SK-N-SH (cell line): ENCODE data around the gene LHB. TPM values are rescaled to one million over a fixed set of nuclear protein-coding genes. Genes with fewer than 3 reads are reported as not detected.
A peak's percentile ranks its signal among the peaks of the same experiment; 100 is the strongest.

Experiments used
- CTCF ChIA-PET: fragments of 300-600, 350-600 bp; formaldehyde crosslinking; extraction: SDS; loops from one replicate; lab custom pipeline; 2021; lab: Yijun Ruan, JAX
- POLR2A ChIA-PET: fragments of 350-600 bp; sonication (Branson Sonifier 250); formaldehyde crosslinking; extraction: SDS; loops from one replicate; lab custom pipeline; 2020; ENCODE audit warnings: antibody characterized with exemption, inconsistent platforms; lab: Yijun Ruan, JAX
- DNase-seq: peaks from one replicate; pipeline ENCODE4 v3.0.0; 2012
- H2AFZ ChIP-seq: fragments of 200-600 bp; sonication (generic); 2 replicates; pipeline ENCODE4 v1.8.1; 2016; ENCODE audit warnings: antibody characterized with exemption, mild to moderate bottlenecking, low read depth
- H3F3A ChIP-seq: fragments of 200-600 bp; sonication (generic); replicated peaks from 2 replicates; pipeline ENCODE3; 2016; ENCODE audit warnings: antibody characterized with exemption, mild to moderate bottlenecking; ENCODE audit not compliant: insufficient read depth
- H3K27ac ChIP-seq, 2 experiments: fragments of 200-500 bp in 1 of 2; fragments of 200-600 bp in 1 of 2; sonication (Bioruptor generic) in 1 of 2; sonication (generic), shearing (Covaris generic) in 1 of 2; 2 replicates each; pipeline versions ENCODE4 v1.5.1 to v1.6.1; 2014 to 2016; ENCODE audit warnings: low read depth in 2 of 2, inconsistent platforms in 1 of 2, low read length in 1 of 2, mild to moderate bottlenecking in 1 of 2, mixed read lengths in 1 of 2
- H3K27me3 ChIP-seq: fragments of 200-600 bp; sonication (generic), shearing (Covaris generic); 2 replicates; pipeline ENCODE4 v1.6.1; 2016; ENCODE audit warnings: mixed run types; ENCODE audit not compliant: insufficient read depth
- H3K36me3 ChIP-seq, 2 experiments: fragments of 200-500 bp in 1 of 2; fragments of 200-600 bp in 1 of 2; sonication (Bioruptor generic) in 1 of 2; sonication (generic) in 1 of 2; replicated peaks in 1 of 2; 2 replicates each; pipeline versions ENCODE3 to v1.5.1; 2014 to 2016; ENCODE audit warnings: low read length in 1 of 2, mild to moderate bottlenecking in 1 of 2; ENCODE audit not compliant: insufficient read depth in 2 of 2, control insufficient read depth in 1 of 2
- H3K4me1 ChIP-seq, 2 experiments: fragments of 200-500 bp in 1 of 2; fragments of 200-600 bp in 1 of 2; sonication (Bioruptor generic) in 1 of 2; sonication (generic), shearing (Covaris generic) in 1 of 2; 2 replicates each; pipeline versions ENCODE4 v1.5.1 to v1.6.1; 2014 to 2016; ENCODE audit warnings: low read depth in 1 of 2, low read length in 1 of 2, mixed run types in 1 of 2; ENCODE audit not compliant: insufficient read depth in 2 of 2, control insufficient read depth in 1 of 2
- H3K4me2 ChIP-seq: fragments of 200-600 bp; sonication (generic), shearing (Covaris generic); 2 replicates; pipeline ENCODE4 v1.6.1; 2017; ENCODE audit warnings: mixed run types
- H3K4me3 ChIP-seq, 2 experiments: fragments of 200-500 bp in 1 of 2; fragments of 200-600 bp in 1 of 2; sonication (Bioruptor generic) in 1 of 2; sonication (generic), shearing (Covaris generic) in 1 of 2; 2 replicates each; pipeline versions ENCODE4 v1.5.1 to v1.8.1; 2014 to 2016; ENCODE audit warnings: low read depth in 2 of 2, inconsistent platforms in 1 of 2, low read length in 1 of 2, mild to moderate bottlenecking in 1 of 2, mixed read lengths in 1 of 2, moderate library complexity in 1 of 2
- H3K79me2 ChIP-seq: fragments of 200-600 bp; sonication (generic); 2 replicates; pipeline ENCODE4 v1.8.1; 2017; ENCODE audit warnings: mild to moderate bottlenecking; ENCODE audit not compliant: insufficient read depth
- H3K9ac ChIP-seq: fragments of 200-600 bp; sonication (generic); 2 replicates; pipeline ENCODE4 v1.6.1; 2017; ENCODE audit warnings: mixed run types
- H3K9me2 ChIP-seq: fragments of 200-600 bp; sonication (generic); 2 replicates; pipeline ENCODE4 v1.6.1; 2017; ENCODE audit warnings: mixed run types
- H3K9me3 ChIP-seq: fragments of 200-600 bp; sonication (generic); 2 replicates; pipeline ENCODE4 v1.6.1; 2017; ENCODE audit warnings: mixed run types, mild to moderate bottlenecking, moderate library complexity
- H4K20me1 ChIP-seq: fragments of 200-600 bp; sonication (generic); 2 replicates; pipeline ENCODE4 v1.6.1; 2017; ENCODE audit warnings: mild to moderate bottlenecking, mixed run types; ENCODE audit not compliant: insufficient read depth
- CTCF ChIP-seq: fragments of 200-600 bp; sonication (generic); IDR thresholded peaks from 2 replicates; pipeline ENCODE4 v1.6.1; 2017; ENCODE audit warnings: antibody characterized with exemption, mild to moderate bottlenecking, moderate library complexity
- EP300 ChIP-seq, 2 experiments: IDR thresholded peaks; 2 replicates each; pipeline versions ENCODE4 v1.4.0 to v1.6.1; 2012; ENCODE audit warnings: borderline replicate concordance in 1 of 2, low read depth in 1 of 2, low read length in 1 of 2
- FOXJ3 ChIP-seq: sonication (generic); formaldehyde crosslinking; IDR thresholded peaks from 2 replicates; pipeline ENCODE4 v1.5.1; 2020; ENCODE audit warnings: mild to moderate bottlenecking, missing genetic modification reagents
- GABPA ChIP-seq: IDR thresholded peaks from 2 replicates; pipeline ENCODE4 v1.4.0; 2012; ENCODE audit warnings: low read depth, mild to moderate bottlenecking
- IRF3 ChIP-seq: fragments of 150-350 bp; IDR thresholded peaks from 2 replicates; pipeline ENCODE4 v1.6.1; 2016; ENCODE audit warnings: mild to moderate bottlenecking, low read depth, low read length
- JUND ChIP-seq: IDR thresholded peaks from 2 replicates; pipeline ENCODE4 v1.4.0; 2012
- MAX ChIP-seq: IDR thresholded peaks from 2 replicates; pipeline ENCODE4 v1.4.0; 2012; ENCODE audit warnings: low read depth
- MEF2A ChIP-seq: IDR thresholded peaks from 2 replicates; pipeline ENCODE4 v1.4.0; 2012; ENCODE audit warnings: low read depth, borderline replicate concordance
- MXI1 ChIP-seq: IDR thresholded peaks from 2 replicates; pipeline ENCODE4 v1.6.1; 2012; ENCODE audit warnings: mild to moderate bottlenecking, low read depth, low read length, improper control_type of control experiment
- POLR2AphosphoS5 ChIP-seq: IDR thresholded peaks from 2 replicates; pipeline ENCODE4 v1.6.1; 2012; ENCODE audit warnings: low read depth, low read length
- RAD21 ChIP-seq: IDR thresholded peaks from 2 replicates; pipeline ENCODE4 v1.6.1; 2012; ENCODE audit warnings: mild to moderate bottlenecking, low read length
- SIN3A ChIP-seq: IDR thresholded peaks from 2 replicates; pipeline ENCODE4 v1.6.1; 2012; ENCODE audit warnings: low read depth, mild to moderate bottlenecking, low read length, moderate library complexity, borderline replicate concordance
- SMC3 ChIP-seq: IDR thresholded peaks from 2 replicates; pipeline ENCODE4 v1.6.1; 2012; ENCODE audit warnings: low read depth, low read length, improper control_type of control experiment
- TEAD4 ChIP-seq: IDR thresholded peaks from 2 replicates; pipeline ENCODE4 v1.4.0; 2012; ENCODE audit warnings: mild to moderate bottlenecking, borderline replicate concordance; ENCODE audit not compliant: insufficient read depth
- USF2 ChIP-seq: fragments of 150-350 bp; IDR thresholded peaks from 2 replicates; pipeline ENCODE4 v1.6.1; 2017; ENCODE audit warnings: antibody characterized with exemption, low read length, low read depth, borderline replicate concordance
- YY1 ChIP-seq: IDR thresholded peaks from 2 replicates; pipeline ENCODE4 v1.4.0; 2012; ENCODE audit warnings: low read depth, mild to moderate bottlenecking
- ZBTB33 ChIP-seq: IDR thresholded peaks from 2 replicates; pipeline ENCODE4 v1.4.0; 2012; ENCODE audit warnings: low read depth, borderline replicate concordance
- WGBS: methylation state at CpG from one replicate; pipeline ENCODE4 v1.1.6; 2017; ENCODE audit warnings: low lambda C conversion rate; 5-methylcytosine and 5-hydroxymethylcytosine counted together
- polyA plus RNA-seq, 3 experiments: library from polyadenylated mRNA; depleted of rRNA; stranded (reverse); fragments of >200 nt; gene quantifications; 2 replicates each; pipeline ENCODE4 v1.2.3, GENCODE V29; 2012

LHB gene
- polyA plus RNA-seq, 1 of the 3 experiments (the other 2 are of a cell fraction) = 0.13 TPM

- H3K9me2 ChIP-seq = no peaks in the 10 kb centered on the region
- peaks cover 11% of the 10 kb centered on the region for H4K20me1 ChIP-seq
- WGBS = 24% methylated on average over 18 of the region's 19 CpGs
- peaks cover 0 to 9% of the 10 kb centered on the region in 2 experiments; a peak in 2 of 4 replicates for H3K4me1 ChIP-seq
- no peaks in the 10 kb centered on the region for H3K9me3 ChIP-seq
- DNase-seq = peak; percentile 87
- no peak overlapping the region for H2AFZ ChIP-seq
- no peak overlapping the region for H3K27ac ChIP-seq
- ChIA-PET CTCF (interaction anchor here (0.5 to 4.8 kb wide), 54 partner anchors 9 to 382 kb away, joined by 3 to 54 read pairs (median 4); partner anchors contain the start of genes BAX, CA11, DHDH and GYS1), POLR2A (interaction anchor here (1.1 to 1.2 kb wide), 2 partner anchors 135 to 183 kb away, joined by 4 read pairs; partner anchors contain the start of gene HSD17B14)
- no peak overlapping the region; a peak in 1 of 4 replicates for H3K4me3 ChIP-seq
- TF ChIP-seq RAD21 = peak; percentile 82
- peak; percentile 77 for TF ChIP-seq SMC3
- no peak for TF ChIP-seq SIN3A
- TF ChIP-seq ZBTB33 = no peak
- no peak for TF ChIP-seq GABPA
- TF ChIP-seq CTCF = peak; percentile 94
- no peak for TF ChIP-seq POLR2AphosphoS5
- TF ChIP-seq MAX = no peak
- TF ChIP-seq EP300 (IDR thresholded peaks at IDR 0.05; ENCODE audit: borderline replicate concordance in 1 of 2, low read depth in 1 of 2, low read length in 1 of 2) = no peak
- no peak for TF ChIP-seq MXI1
- peaks cover 30% of the 10 kb centered on the region for H3F3A ChIP-seq
- H3K79me2 ChIP-seq = peaks cover 11% of the 10 kb centered on the region
- no peak overlapping the region for H3K4me2 ChIP-seq
- H3K36me3 ChIP-seq = peaks cover 21 to 40% of the 10 kb centered on the region in 2 experiments
- no peaks in the 10 kb centered on the region for H3K27me3 ChIP-seq
- no peak overlapping the region for H3K9ac ChIP-seq
These were observed 45.9 kb downstream of the LHB start for GRCh38 chr19:48970923-48971395.

- Histone ChIP-seq H3K9ac (no peak overlapping the region), H2AFZ (no peak overlapping the region), H3K79me2 (peaks cover 19% of the 10 kb centered on the region), H3K9me2 (no peaks in the 10 kb centered on the region), H3K4me1 (peaks cover 0 to 11% of the 10 kb centered on the region in 2 experiments; a peak in 2 of 4 replicates), H3K27me3 (no peaks in the 10 kb centered on the region), H3K36me3 (peaks cover 21 to 40% of the 10 kb centered on the region in 2 experiments), H3F3A (peaks cover 36% of the 10 kb centered on the region), H3K4me2 (no peak overlapping the region), H3K4me3 (no peak overlapping the region), H3K27ac (no peak overlapping the region), H4K20me1 (peaks cover 18% of the 10 kb centered on the region), H3K9me3 (no peaks in the 10 kb centered on the region)
- DNase-seq = no peak
- CTCF ChIA-PET = interaction anchor here (0.5 to 4.8 kb wide), 54 partner anchors 8 to 381 kb away, joined by 3 to 54 read pairs (median 4); partner anchors contain the start of genes BAX, CA11, DHDH and GYS1
- WGBS = 88% methylated on average over 23 of the region's 23 CpGs
- POLR2A ChIA-PET = interaction anchor here (1.1 to 1.2 kb wide), 2 partner anchors 134 to 182 kb away, joined by 4 read pairs; partner anchors contain the start of gene HSD17B14
- TF ChIP-seq MEF2A (no peak), JUND (no peak), IRF3 (no peak), SMC3 (no peak), EP300 (IDR thresholded peaks at IDR 0.05; ENCODE audit: borderline replicate concordance in 1 of 2, low read depth in 1 of 2, low read length in 1 of 2) (no peak), MXI1 (no peak), USF2 (no peak), RAD21 (no peak), SIN3A (no peak), FOXJ3 (no peak), POLR2AphosphoS5 (no peak), YY1 (no peak), TEAD4 (no peak), MAX (no peak)
These were observed 46.6 kb downstream of the LHB start for GRCh38 chr19:48970139-48970766.
